ENCODE results near the gene BTN3A1. TPM values are rescaled to one million over a fixed set of nuclear protein-coding genes. Genes with fewer than 3 reads are reported as not detected.

The BTN3A1 gene
- total RNA-seq, 1 donor from 2014 or later = 10.9 TPM

DNA sequence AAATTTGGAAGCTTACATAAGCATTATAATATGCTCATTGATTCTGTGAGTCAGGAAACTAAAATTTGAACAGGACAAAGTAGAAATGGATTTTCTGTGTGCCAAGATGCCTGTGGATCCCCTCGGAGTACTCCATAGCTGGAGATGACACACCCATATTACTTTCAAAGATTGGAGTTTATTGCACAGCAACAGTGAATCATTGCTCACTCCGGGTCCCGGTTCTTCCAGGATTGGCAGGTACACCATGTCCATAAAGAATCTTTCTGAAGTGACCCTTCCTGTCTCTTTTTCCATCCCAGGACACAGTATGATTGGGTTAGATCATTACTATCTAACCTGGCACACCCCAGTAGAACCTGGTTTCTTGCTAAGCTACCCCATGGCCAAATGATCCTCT, 21.8 kb upstream of the BTN3A1 start:
- no peak for DNase-seq (ENCODE audit: low spot score)
- Mint-ChIP-seq H3K9me3 (ENCODE audit: low read depth) (no peaks in the 10 kb centered on the region), H3K27ac (ENCODE audit: unreplicated experiment) (no peak overlapping the region), H3K4me3 (ENCODE audit: unreplicated experiment) (no peak overlapping the region), H3K4me1 (ENCODE audit: low read depth) (peaks cover 19% of the 10 kb centered on the region), H3K27me3 (ENCODE audit: low read depth) (no peaks in the 10 kb centered on the region), H3K36me3 (ENCODE audit: low read depth) (peaks cover 4% of the 10 kb centered on the region)
- TF ChIP-seq, protein P1, sequence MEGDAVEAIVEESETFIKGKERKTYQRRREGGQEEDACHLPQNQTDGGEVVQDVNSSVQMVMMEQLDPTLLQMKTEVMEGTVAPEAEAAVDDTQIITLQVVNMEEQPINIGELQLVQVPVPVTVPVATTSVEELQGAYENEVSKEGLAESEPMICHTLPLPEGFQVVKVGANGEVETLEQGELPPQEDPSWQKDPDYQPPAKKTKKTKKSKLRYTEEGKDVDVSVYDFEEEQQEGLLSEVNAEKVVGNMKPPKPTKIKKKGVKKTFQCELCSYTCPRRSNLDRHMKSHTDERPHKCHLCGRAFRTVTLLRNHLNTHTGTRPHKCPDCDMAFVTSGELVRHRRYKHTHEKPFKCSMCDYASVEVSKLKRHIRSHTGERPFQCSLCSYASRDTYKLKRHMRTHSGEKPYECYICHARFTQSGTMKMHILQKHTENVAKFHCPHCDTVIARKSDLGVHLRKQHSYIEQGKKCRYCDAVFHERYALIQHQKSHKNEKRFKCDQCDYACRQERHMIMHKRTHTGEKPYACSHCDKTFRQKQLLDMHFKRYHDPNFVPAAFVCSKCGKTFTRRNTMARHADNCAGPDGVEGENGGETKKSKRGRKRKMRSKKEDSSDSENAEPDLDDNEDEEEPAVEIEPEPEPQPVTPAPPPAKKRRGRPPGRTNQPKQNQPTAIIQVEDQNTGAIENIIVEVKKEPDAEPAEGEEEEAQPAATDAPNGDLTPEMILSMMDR (IDR thresholded peaks at IDR 0.05) = no peak

DNA sequence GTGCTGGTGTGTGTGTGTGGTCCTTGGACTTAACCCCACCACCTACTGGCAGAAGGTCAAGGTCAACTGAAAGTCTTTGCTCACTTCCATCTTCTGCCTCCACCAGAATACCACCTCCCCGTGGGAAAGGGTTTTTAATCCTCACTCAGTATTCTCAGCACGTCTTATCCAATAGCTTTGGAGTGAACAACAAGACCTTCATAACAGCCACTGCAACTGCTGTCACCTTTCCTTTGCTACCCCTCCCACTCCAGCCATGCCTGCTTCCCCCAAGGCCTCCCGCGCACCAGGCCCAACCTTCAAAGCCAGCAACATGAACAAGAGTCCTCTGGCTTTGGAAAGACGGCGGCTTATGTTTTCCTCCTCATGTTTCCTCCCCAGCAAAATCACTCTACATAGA, 20.0 kb upstream of the BTN3A1 start:
- no peak overlapping the region for H3K4me3 Mint-ChIP-seq (ENCODE audit: unreplicated experiment)
- peaks cover 19% of the 10 kb centered on the region for H3K4me1 Mint-ChIP-seq (ENCODE audit: low read depth)
- no peaks in the 10 kb centered on the region for H3K36me3 Mint-ChIP-seq (ENCODE audit: low read depth)
- H3K9me3 Mint-ChIP-seq (ENCODE audit: low read depth) = no peaks in the 10 kb centered on the region
- H3K27me3 Mint-ChIP-seq (ENCODE audit: low read depth) = no peaks in the 10 kb centered on the region
- TF ChIP-seq, protein P1 (IDR thresholded peaks at IDR 0.05) = no peak
- peak overlapping the region; percentile 10 for H3K27ac Mint-ChIP-seq (ENCODE audit: unreplicated experiment)
- no peak for DNase-seq (ENCODE audit: low spot score)

DNA sequence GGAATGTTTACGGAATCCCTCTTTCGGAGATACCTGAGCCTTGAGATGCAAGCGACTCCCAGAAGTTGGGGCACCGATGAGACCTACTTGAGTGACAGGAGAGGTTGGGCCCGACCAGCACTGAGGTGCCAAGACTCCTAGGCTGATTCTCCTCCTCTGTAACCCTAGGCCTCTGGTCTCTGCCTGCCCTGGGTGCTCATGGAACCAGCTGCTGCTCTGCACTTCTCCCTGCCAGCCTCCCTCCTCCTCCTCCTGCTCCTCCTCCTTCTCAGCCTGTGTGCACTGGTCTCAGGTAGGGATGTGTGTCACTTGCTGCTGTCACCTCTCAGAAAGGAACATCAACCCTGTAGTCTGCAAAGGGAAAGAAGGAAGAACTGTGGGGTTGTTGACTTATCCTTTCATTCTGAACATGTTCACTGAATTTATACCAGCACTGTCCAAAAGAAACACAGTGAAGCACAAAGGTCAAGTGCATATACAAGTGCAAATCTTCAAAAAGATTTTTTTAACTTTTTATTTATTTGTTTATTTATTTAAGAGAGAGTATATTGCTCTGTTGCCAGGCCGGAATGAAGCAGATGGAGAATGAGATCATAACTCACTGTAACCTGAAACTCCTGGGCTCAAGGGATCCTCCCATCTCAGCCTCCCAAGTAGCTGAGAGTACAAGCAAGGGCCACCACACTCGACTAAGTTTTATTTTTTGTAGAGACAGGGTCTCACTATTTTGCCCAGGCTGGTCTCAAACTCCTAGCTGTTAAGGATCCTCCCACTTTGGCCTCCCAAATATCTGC, 18.3 kb upstream of the BTN3A1 start:
- no peak for DNase-seq (ENCODE audit: low spot score)
- no peaks in the 10 kb centered on the region for H3K9me3 Mint-ChIP-seq (ENCODE audit: low read depth)
- peak overlapping the region; percentile 98 for H3K4me3 Mint-ChIP-seq (ENCODE audit: unreplicated experiment)
- H3K27me3 Mint-ChIP-seq (ENCODE audit: low read depth) = no peaks in the 10 kb centered on the region
- peak overlapping the region; percentile 100 for H3K27ac Mint-ChIP-seq (ENCODE audit: unreplicated experiment)
- peaks cover 3% of the 10 kb centered on the region for H3K36me3 Mint-ChIP-seq (ENCODE audit: low read depth)
- H3K4me1 Mint-ChIP-seq (ENCODE audit: low read depth) = peaks cover 36% of the 10 kb centered on the region
- TF ChIP-seq, protein P1 (IDR thresholded peaks at IDR 0.05) = no peak

DNA sequence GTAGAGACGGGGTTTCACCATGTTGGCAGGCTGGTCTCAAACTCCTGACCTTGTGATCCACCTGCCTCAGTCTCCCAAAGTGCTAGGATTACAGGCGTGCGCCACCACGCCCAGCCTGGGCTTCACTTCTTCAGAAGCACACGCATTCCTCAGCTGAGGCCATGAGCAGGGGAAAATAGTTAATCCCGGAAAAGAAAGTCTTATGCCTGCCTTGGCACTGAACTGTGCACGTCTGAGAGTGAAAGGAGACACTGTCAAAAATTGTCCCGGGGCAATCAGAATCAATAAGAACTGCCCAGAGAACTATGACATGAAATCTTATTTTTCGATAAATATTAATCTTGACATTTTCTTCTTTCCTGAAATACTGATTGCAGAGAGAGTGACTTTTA, 16.3 kb upstream of the BTN3A1 start:
- Mint-ChIP-seq H3K27ac (ENCODE audit: unreplicated experiment) (no peak overlapping the region), H3K36me3 (ENCODE audit: low read depth) (peaks cover 12% of the 10 kb centered on the region), H3K4me1 (ENCODE audit: low read depth) (peaks cover 40% of the 10 kb centered on the region), H3K4me3 (ENCODE audit: unreplicated experiment) (no peak overlapping the region), H3K27me3 (ENCODE audit: low read depth) (no peaks in the 10 kb centered on the region), H3K9me3 (ENCODE audit: low read depth) (no peaks in the 10 kb centered on the region)
- no peak for DNase-seq (ENCODE audit: low spot score)
- TF ChIP-seq, protein P1 (IDR thresholded peaks at IDR 0.05) = no peak

DNA sequence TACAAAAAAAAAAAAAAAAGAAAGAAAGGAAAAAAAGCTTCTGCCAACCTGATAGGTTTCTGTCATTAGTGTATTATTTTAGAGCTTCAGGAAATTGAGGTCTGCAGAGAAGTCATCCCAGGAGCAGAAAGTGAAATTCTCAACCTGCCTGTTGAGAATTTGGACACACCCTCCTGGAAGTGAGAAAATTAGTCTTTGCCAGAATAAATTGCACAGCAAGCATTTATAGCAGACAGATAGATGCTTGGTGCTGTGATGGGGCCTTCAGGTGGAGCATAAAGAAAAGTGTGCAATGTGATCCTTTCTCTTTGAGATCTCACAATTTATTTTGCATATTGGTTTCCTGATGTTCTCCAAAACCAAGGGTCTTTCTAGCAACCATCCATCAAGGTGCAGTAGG, 14.5 kb upstream of the BTN3A1 start:
- H3K4me1 Mint-ChIP-seq (ENCODE audit: low read depth) = peaks cover 40% of the 10 kb centered on the region
- TF ChIP-seq, protein P1 (IDR thresholded peaks at IDR 0.05) = no peak
- peaks cover 14% of the 10 kb centered on the region for H3K36me3 Mint-ChIP-seq (ENCODE audit: low read depth)
- no peaks in the 10 kb centered on the region for H3K9me3 Mint-ChIP-seq (ENCODE audit: low read depth)
- peak overlapping the region; percentile 32 for H3K27ac Mint-ChIP-seq (ENCODE audit: unreplicated experiment)
- DNase-seq (ENCODE audit: low spot score) = no peak
- no peaks in the 10 kb centered on the region for H3K27me3 Mint-ChIP-seq (ENCODE audit: low read depth)
- no peak overlapping the region for H3K4me3 Mint-ChIP-seq (ENCODE audit: unreplicated experiment)

All from chondrocyte (in vitro differentiated cells).